ENCODE measurements around the gene HTT.

DNA sequence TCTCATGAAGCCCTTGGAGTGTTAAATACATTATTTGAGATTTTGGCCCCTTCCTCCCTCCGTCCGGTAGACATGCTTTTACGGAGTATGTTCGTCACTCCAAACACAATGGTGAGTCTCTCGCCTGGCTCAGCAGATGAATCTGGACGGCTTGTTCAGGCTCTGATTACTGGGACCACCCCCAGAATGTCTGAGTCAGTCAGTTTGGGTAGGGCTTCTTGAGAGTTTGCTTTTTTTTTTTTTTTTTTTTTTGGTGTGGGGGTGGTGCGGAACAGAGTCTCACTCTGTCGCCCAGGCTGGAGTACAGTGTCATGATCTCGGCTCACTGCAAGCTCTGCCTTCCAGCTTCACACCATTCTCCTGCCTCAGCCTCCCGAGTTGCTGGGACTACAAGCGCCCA, 112.1 kb downstream of the HTT start:
- TF ChIP-seq, protein P1, sequence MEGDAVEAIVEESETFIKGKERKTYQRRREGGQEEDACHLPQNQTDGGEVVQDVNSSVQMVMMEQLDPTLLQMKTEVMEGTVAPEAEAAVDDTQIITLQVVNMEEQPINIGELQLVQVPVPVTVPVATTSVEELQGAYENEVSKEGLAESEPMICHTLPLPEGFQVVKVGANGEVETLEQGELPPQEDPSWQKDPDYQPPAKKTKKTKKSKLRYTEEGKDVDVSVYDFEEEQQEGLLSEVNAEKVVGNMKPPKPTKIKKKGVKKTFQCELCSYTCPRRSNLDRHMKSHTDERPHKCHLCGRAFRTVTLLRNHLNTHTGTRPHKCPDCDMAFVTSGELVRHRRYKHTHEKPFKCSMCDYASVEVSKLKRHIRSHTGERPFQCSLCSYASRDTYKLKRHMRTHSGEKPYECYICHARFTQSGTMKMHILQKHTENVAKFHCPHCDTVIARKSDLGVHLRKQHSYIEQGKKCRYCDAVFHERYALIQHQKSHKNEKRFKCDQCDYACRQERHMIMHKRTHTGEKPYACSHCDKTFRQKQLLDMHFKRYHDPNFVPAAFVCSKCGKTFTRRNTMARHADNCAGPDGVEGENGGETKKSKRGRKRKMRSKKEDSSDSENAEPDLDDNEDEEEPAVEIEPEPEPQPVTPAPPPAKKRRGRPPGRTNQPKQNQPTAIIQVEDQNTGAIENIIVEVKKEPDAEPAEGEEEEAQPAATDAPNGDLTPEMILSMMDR (IDR thresholded peaks at IDR 0.05): no peak
- TF ChIP-seq POLR2A (IDR thresholded peaks at IDR 0.05): no peak
